A204.1 (cell line): ENCODE data around the gene CTSC.

ENCODE experiments used
- FAIRE-seq: peaks from 2 replicates; lab custom pipeline; 2012; peaks lifted over from hg19 to GRCh38; lab: Jason Lieb, UNC

Gene CTSC

GRCh38 chr11:88337181-88337986, at the start of gene CTSC:
Gene CTSC, minus strand, starts transcription at chr11:88337736. Its CDS starts 64 bp downstream, at chr11:88337672.
- FAIRE-seq: no peak

GRCh38 chr11:88384669-88385005, 47.1 kb upstream of the CTSC start:
- no peak for FAIRE-seq

DNA sequence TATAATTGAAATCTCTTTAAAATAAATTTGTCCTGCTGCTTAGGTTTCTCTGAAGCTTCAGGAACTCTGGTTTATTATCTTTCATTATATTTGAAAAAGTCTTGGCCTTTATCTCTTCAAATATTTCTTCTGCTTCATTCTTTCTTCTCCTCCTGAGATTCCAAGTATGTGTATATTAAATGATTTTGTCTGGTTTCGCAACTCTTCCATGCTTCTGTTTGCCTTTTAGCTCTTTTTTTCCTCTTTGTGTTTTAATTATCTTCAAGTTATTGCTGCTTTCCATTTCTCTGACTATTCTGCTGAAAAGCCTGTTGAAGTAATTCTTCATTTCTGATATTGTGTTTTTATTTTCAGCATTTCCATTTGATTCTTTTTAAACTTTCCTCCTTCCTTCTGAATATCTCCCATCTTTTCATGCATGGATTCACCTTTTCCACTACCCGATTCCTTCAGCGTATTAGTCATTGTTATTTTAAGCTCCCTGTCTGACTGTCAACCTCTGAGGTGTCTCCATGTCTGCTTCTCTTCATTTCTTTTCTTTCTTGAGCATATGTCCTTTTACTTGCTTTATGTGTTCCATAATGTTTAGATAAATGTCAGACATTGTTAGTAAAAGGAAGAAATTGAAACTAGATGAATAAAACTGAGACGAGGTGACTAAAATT, 46.6 kb upstream of the CTSC start:
- no peak for FAIRE-seq

GRCh38 chr11:88383447-88383846, 45.9 kb upstream of the CTSC start:
- FAIRE-seq: no peak

DNA sequence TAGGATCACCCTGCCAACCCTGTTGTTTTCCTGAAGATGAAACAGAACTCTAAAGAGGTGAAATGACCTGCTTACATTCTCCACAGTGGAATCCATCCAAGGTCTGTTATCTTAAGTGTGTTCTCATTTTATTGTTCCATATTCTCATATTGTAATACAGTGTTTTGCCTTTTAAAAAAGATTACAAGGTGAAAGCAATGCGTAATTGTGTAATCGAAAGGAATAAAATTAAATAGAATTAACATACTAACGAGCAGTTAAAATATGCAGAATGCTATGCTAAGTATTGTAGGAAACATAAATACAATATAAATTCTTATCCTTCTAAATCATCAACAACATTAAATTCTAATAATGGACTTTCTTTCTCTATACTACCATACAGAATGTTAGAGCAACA, 41.6 kb upstream of the CTSC start:
- FAIRE-seq: no peak

- no peak for FAIRE-seq
These were observed 41.0 kb upstream of the CTSC start for GRCh38 chr11:88378422-88379066.

GRCh38 chr11:88377646-88378045, 40.1 kb upstream of the CTSC start:
- FAIRE-seq: no peak

DNA sequence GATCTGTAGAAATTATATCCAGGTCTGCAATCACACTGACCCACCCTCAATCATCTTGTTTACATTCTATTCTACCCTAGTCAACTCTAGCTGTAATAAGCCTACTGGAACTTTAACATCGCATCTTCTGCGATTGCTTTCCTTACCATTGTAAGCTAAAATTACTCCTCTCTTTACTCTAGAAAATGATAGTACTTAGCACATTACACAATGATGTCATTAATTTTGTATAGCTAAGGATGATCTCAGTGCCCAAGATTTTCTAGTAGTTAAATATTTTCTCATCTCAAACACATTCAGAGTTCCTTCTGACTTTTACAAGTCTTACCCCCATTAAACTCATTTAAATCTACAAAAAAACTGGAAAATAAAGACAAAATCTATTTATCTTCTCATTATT, 39.6 kb upstream of the CTSC start:
- no peak for FAIRE-seq

- no peak for FAIRE-seq
These were observed 38.5 kb upstream of the CTSC start for GRCh38 chr11:88375927-88376470.

GRCh38 chr11:88370782-88371181, 33.2 kb upstream of the CTSC start:
- no peak for FAIRE-seq

DNA sequence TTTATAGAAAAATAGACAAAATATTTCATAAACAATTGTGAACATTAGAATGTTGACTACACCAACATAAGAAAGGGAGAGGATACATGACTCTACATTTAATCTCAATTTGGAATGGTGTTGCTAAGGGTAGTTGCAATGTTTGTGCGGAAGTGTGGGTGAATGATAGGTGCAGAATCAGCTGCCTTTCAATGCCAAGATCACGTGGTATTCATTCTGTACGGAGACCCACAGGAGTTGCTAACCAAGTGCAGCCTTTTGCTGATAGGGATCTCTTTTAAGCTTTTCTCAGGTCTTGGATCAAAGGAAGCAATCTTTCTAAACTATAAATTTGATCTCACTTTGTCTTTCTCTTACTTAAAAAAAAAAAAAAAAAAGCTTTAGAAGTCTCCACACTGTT, 29.8 kb upstream of the CTSC start:
- FAIRE-seq: no peak

- FAIRE-seq: no peak
These were observed 26.1 kb upstream of the CTSC start for GRCh38 chr11:88363648-88364065.

DNA sequence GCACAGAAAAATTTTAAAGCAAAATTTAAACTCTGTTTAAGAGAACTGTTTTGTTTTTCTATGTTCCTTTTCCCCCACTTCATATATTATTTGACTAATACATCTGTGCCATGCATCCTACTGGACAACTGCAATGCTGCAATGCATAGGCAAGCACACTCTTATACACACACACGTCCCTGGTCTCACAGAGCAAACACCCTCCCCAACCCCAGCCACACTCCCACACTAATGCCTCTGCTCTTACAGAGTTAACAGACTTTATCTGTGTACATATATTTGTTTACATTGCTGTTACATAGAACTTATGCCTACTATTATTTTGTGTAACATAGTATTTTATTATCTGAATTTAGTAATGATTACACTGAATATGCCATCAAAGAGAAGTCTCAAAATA, 25.5 kb upstream of the CTSC start:
- no peak for FAIRE-seq

DNA sequence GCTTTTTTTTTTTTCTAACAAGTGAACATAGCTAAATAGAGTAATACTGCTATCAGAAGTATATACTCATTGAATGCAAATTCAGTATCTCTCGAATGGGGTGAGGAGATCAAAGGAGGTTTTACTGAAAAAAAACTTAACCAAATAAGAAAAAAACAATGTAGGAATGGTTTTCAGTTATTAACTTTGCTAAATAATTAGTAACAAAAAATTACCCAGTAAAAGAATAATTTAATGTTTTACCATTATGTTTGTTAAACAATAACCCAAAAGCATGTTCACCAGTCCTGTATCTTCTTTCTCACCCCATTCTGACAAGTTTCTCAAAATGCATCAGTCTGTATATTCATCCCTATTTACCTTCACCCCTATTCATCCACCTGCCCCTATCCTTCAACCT, 22.6 kb upstream of the CTSC start:
- FAIRE-seq: no peak

DNA sequence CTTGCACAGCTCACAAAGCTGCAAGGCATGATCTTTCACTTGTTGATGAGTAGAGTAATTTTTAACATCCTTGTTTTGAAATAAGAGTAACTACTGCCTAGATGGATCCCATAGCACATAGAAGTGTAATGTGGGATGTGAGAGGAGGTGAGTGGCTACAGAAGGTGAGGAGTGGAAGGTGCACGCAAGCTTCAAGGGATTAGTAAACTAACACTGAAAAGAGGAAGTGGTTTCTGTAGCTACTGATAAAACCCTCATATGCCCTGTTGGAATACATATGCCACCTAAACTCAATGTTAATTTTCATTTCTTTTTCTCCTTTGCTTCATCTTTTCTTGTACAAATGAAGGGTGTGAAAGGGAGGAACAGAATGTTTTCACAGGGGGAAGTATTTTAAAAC, 22.0 kb upstream of the CTSC start:
- FAIRE-seq: no peak

DNA sequence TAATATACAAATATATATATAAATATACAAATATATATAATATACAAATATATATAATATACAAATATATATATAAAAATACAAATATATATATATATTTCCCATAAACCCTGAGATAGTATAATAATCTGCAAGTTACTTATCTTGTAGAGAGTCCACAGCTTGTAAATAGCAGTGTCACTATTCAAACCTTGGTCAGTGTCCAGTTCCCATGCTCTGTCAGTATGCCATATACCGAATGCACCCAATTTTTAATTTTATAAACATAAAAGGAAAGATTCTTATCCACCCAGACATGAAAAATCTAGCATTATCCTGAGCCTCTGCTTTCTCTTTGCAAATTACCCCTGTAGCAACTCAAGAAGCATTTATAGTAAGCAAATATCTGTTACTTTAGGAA, 21.6 kb upstream of the CTSC start:
- no peak for FAIRE-seq

DNA sequence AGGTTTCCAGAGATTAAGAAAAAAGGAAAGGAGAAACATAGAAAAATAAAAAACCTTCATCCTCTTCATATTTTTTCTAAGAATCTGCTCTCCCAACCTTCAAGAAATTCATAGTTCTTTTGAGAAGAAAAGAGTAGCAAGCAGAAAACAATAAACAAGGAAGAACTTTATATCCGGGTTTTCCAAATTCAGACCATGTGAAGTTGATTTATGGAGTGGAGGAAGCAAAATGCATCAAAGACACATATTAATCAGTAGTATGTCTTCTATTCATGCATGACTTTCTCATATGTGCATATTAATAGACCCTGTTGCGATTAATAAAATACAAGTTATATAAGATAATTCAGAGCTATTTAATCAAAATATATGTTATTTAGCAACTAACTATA, 20.5 kb upstream of the CTSC start:
- FAIRE-seq: no peak

DNA sequence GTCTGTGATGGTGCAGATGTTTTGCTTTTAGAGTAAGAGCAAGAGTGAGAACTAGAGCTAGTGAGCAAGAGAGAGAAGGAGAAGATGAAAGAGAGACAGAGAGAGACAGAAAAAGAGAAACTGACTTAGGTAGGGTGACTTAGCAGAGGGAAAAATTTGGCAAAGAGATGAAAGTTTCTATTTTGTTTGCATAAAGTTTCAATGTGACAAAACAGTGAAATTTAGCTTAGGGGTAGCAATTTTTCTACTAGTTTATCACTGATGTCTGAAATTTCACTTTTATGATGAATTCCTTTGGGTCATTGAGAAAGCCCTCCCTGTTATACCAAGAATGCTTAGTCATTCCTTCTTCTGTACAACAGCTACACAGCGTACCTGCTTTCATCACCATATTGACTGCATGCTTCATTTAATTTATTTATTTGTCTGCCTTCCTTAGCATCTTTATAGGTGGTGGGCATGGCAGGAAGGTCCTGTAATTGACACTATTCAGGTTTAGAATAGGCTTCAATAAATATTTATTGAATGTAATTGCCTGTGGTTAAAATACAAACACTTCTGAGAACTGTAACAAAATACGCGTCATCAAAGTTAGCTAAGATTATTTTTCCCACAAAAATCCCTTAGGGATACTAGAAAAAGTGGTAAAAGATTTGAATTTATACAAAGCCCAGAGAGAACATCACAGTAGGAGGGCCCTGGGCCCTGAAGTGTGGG, 19.9 kb upstream of the CTSC start:
- no peak for FAIRE-seq

DNA sequence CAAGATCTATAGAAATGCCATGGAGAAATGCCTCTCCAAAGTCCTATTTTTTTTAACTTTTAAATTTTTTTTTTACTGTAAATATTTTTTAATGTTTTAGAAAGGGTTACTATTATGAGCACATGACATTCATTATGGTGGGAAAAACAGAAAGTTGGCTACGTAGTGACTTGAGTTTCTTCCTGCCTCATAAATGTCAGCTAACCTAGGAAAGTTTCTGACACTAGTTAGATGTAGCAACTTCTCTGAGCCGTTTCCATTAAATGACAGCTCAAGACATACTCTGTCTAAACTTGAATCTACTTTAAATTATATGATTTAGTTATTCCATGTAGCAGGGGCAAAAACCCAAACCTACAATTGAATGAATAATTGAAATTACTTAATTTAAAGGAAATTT, 18.4 kb upstream of the CTSC start:
- no peak for FAIRE-seq

GRCh38 chr11:88354912-88355311, 17.4 kb upstream of the CTSC start:
- no peak for FAIRE-seq

DNA sequence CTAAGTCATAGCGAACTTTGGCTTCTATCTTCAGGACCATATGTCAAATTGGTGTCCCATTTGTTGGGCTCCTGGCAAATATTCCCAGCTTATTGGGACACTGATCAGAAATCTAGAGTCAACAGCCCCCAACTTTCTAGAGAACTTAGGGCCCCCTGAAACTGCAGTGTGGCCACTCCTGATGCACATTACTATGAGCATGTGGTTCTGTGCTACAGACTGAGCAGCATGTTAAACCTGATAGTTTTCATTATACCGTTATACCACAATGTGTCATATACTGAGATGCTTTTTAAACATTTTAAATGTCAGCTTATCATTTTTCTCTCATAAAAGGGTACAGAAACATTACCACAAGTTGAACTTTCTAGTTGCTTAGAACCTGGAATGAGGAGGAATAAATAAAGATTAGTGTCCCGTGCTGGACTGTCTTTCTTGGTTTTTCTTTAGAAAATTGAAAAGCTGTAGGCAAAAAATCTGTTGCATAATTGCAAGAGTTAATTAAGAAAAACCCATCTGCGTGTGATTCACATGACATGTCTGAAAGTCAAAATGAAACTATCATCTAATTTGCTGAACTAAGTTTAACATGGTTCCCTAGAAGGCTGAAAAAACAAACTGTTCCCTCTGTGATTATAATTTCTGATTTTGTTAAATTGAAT, 16.4 kb upstream of the CTSC start:
- FAIRE-seq: no peak

GRCh38 chr11:88353386-88353785, 15.8 kb upstream of the CTSC start:
- no peak for FAIRE-seq
